Measurements from ENCODE around the gene ZBTB25. TPM values are rescaled to one million over a fixed set of nuclear protein-coding genes. Genes with fewer than 3 reads are reported as not detected.

Gene ZBTB25
- total and polyA plus RNA-seq, 10 of the 15 experiments (the other 5 are each of a cell fraction or from before 2014, with no cell fraction given), result 4.1 to 33.9 (median 9.7) TPM

GRCh38 chr14:64502456-64502855 lies 1.2 kb downstream of the ZBTB25 start:
- Histone ChIP-seq H3K27me3 (replicated peaks in 1 of 2; ENCODE audit: control insufficient read depth in 2 of 2, insufficient read depth in 2 of 2, low read length in 1 of 2) (no peaks in the 10 kb centered on the region), H2AFZ (ENCODE audit: control insufficient read depth, low read depth, low read length) (peak overlapping the region; percentile 40; the same call in 1 of the 2 replicates), H3K4me3 (peak overlapping the region; percentile 76), H3K9me3 (replicated peaks; ENCODE audit: control insufficient read depth, insufficient read depth, low read length) (no peaks in the 10 kb centered on the region), H3K9ac (ENCODE audit: control insufficient read depth, insufficient read depth, low read length) (peak overlapping the region; percentile 97), H3K4me1 (ENCODE audit: control insufficient read depth, insufficient read depth, low read length) (peaks cover 3% of the 10 kb centered on the region; the same call in 1 of the 2 replicates), H3K36me3 (ENCODE audit: control insufficient read depth in 2 of 2, insufficient read depth in 2 of 2, low read length in 1 of 2) (no peaks in the 10 kb centered on the region), H3K4me2 (ENCODE audit: control insufficient read depth, insufficient read depth) (peak overlapping the region; percentile 70), H3K27ac (ENCODE audit: control insufficient read depth, insufficient read depth) (peak overlapping the region; percentile 98), H3K79me2 (ENCODE audit: control insufficient read depth, insufficient read depth, low read length) (peaks cover 93% of the 10 kb centered on the region), H4K20me1 (ENCODE audit: control insufficient read depth, insufficient read depth) (no peaks in the 10 kb centered on the region)
- 0 out of 3 replicates have a peak, but pooled peaks have one; percentile 0 for ATAC-seq
- intact Hi-C loops (cut with micrococcal nuclease; ENCODE audit: unreplicated experiment), result loop anchor here (2.0 kb wide), 1 partner anchor 24 kb away; no protein-coding TSS in a partner anchor
- in situ Hi-C loops (cut with MboI), result no loop called here
- no peak for FAIRE-seq
- ChIA-PET CTCF (interaction anchor here (0.7 to 3.5 kb wide), 13 partner anchors 9 to 171 kb away, joined by 3 to 37 read pairs (median 4); no protein-coding TSS in a partner anchor), POLR2A (interaction anchor here (0.5 to 3.1 kb wide), 14 partner anchors 8 to 1104 kb away, joined by 3 to 19 read pairs (median 4); partner anchors contain the start of genes AKAP5 and MTHFD1), RAD21 (ENCODE audit: unreplicated experiment) (interaction anchor here (0.6 to 2.9 kb wide), 14 partner anchors 8 to 159 kb away, joined by 3 to 12 read pairs (median 5); partner anchors contain the start of gene MTHFD1), SMC1A (ENCODE audit: uncharacterized antibody, unreplicated experiment) (interaction anchor here (0.6 to 3.6 kb wide), 17 partner anchors 9 to 164 kb away, joined by 3 to 29 read pairs (median 5); partner anchors contain the start of gene AKAP5)
- no TSS peak for BruUV-seq (replicated peaks)
- 0% methylated on average over 6 of the region's 6 CpGs for WGBS (ENCODE audit: insufficient coverage, insufficient replicate concordance, low lambda C conversion rate, missing lambda C conversion rate)
- TF ChIP-seq KDM1A (IDR thresholded peaks at IDR 0.05; ENCODE audit: borderline replicate concordance) (no peak), MEF2A (IDR thresholded peaks at IDR 0.05; ENCODE audit: insufficient read depth, low read depth, low read length) (0 out of 2 replicates have a peak, but pooled peaks have one; percentile 49), TCF7 (IDR thresholded peaks at IDR 0.05; ENCODE audit: borderline replicate concordance) (no peak), RAD21 (IDR thresholded peaks at IDR 0.05; ENCODE audit: insufficient read depth, low read depth, low read length) (peak; percentile 38; the same call in 1 of the 2 replicates), ZBTB33 (IDR thresholded peaks at IDR 0.05) (no peak), CHD2 (IDR thresholded peaks at IDR 0.05; ENCODE audit: borderline replicate concordance, low read depth, low read length) (no peak), ZNF687 (IDR thresholded peaks at IDR 0.05) (no peak), SUPT20H (IDR thresholded peaks at IDR 0.05; ENCODE audit: borderline replicate concordance, control insufficient read depth, low read depth, low read length) (no peak), RUNX3 (IDR thresholded peaks at IDR 0.05; ENCODE audit: low read length) (peak; percentile 34; the same call in 1 of the 2 replicates), CTCF (IDR thresholded peaks at IDR 0.05 in 2 of 3, conservative IDR thresholded peaks at IDR 0.05 in 1 of 3; ENCODE audit: control insufficient read depth in 2 of 3, extremely low read depth in 1 of 3, insufficient read depth in 1 of 3, low read depth in 3 of 3, low read length in 3 of 3) (peak in 2 of 3 experiments; percentile 3 to 28; a peak in 1 of 6 replicates), GABPA (IDR thresholded peaks at IDR 0.05; ENCODE audit: low read depth) (no peak), YBX1 (IDR thresholded peaks at IDR 0.05) (no peak)
- DNase-seq (ENCODE audit: low read depth, low spot score), result no peak

All from GM12878 (cell line).